HEK293T (cell line): ENCODE measurements around the gene CDON.
"Not testable (repeated sequence)": the region's sequence is repeated elsewhere in the genome, so short reads cannot be mapped to it uniquely, and the experiment has no call there.

Experiments
- CTCF ChIA-PET: fragments of 350-600 bp; formaldehyde crosslinking; extraction: SDS; loops from one replicate; lab custom pipeline; 2021; ENCODE audit warnings: antibody characterized with exemption, inconsistent platforms; lab: Yijun Ruan, JAX
- POLR2A ChIA-PET: fragments of 350-600 bp; formaldehyde crosslinking; extraction: SDS; loops from one replicate; lab custom pipeline; 2020; ENCODE audit warnings: antibody characterized with exemption, inconsistent platforms; lab: Yijun Ruan, JAX
- DNase-seq: peaks from one replicate; pipeline ENCODE4 v3.0.0; 2012; ENCODE audit warnings: mixed read lengths; ENCODE audit errors: extremely low spot score
- ARNT ChIP-seq: fragments of 450-650 bp; IDR thresholded peaks from 2 replicates; pipeline ENCODE4 v1.6.1; 2017; ENCODE audit warnings: mild to moderate bottlenecking
- BHLHE40 ChIP-seq: fragments of 450-650 bp; IDR thresholded peaks from 2 replicates; pipeline ENCODE4 v1.6.1; 2016; ENCODE audit warnings: mild to moderate bottlenecking, moderate library complexity, borderline replicate concordance
- CTBP1 ChIP-seq: fragments of 450-650 bp; IDR thresholded peaks from 2 replicates; pipeline ENCODE4 v1.6.1; 2016; ENCODE audit warnings: borderline replicate concordance
- ELF4 ChIP-seq: fragments of 450-650 bp; IDR thresholded peaks from 2 replicates; pipeline ENCODE4 v1.6.1; 2017; ENCODE audit warnings: antibody characterized with exemption
- FOXA1 ChIP-seq: fragments of 450-650 bp; IDR thresholded peaks from 2 replicates; pipeline ENCODE4 v1.6.1; 2016; ENCODE audit warnings: mild to moderate bottlenecking
- FOXK2 ChIP-seq: fragments of 450-650 bp; IDR thresholded peaks from 2 replicates; pipeline ENCODE4 v1.6.1; 2016; ENCODE audit warnings: mild to moderate bottlenecking
- FOXM1 ChIP-seq: fragments of 450-650 bp; IDR thresholded peaks from 2 replicates; pipeline ENCODE4 v1.6.1; 2017; ENCODE audit warnings: mild to moderate bottlenecking, borderline replicate concordance
- HDGF ChIP-seq: fragments of 450-650 bp; IDR thresholded peaks from 2 replicates; pipeline ENCODE4 v1.6.1; 2017; ENCODE audit warnings: antibody characterized with exemption, borderline replicate concordance
- L3MBTL2 ChIP-seq: fragments of 450-650 bp; conservative IDR thresholded peaks from 2 replicates; pipeline ENCODE4 v1.6.1; 2016; ENCODE audit warnings: mild to moderate bottlenecking
- LEF1 ChIP-seq: fragments of 450-650 bp; IDR thresholded peaks from 2 replicates; pipeline ENCODE4 v1.6.1; 2017; ENCODE audit warnings: mild to moderate bottlenecking, borderline replicate concordance
- NFRKB ChIP-seq: fragments of 450-650 bp; IDR thresholded peaks from 2 replicates; pipeline ENCODE4 v1.6.1; 2016; ENCODE audit warnings: mild to moderate bottlenecking, moderate library complexity
- PKNOX1 ChIP-seq: fragments of 450-650 bp; IDR thresholded peaks from 2 replicates; pipeline ENCODE4 v1.6.1; 2016
- SP1 ChIP-seq: fragments of 450-650 bp; IDR thresholded peaks from 2 replicates; pipeline ENCODE4 v1.6.1; 2017
- SUZ12 ChIP-seq: fragments of 450-650 bp; IDR thresholded peaks from 2 replicates; pipeline ENCODE4 v1.6.1; 2016; ENCODE audit warnings: mild to moderate bottlenecking
- TARDBP ChIP-seq: fragments of 450-650 bp; IDR thresholded peaks from 2 replicates; pipeline ENCODE4 v1.6.1; 2016
- ZNF384 ChIP-seq: fragments of 450-650 bp; IDR thresholded peaks from 2 replicates; pipeline ENCODE4 v1.6.1; 2016

CDON gene

GRCh38 chr11:126029805-126030204 is 32.9 kb downstream of the CDON start:
- POLR2A ChIA-PET = interaction anchor here (0.8 kb wide), 1 partner anchor 9 kb away, joined by 3 read pairs; no protein-coding TSS in a partner anchor
- DNase-seq = no peak
- no peak for TF ChIP-seq SUZ12
- TF ChIP-seq NFRKB = no peak
- TF ChIP-seq BHLHE40 = no peak
- no peak for TF ChIP-seq ZNF384
- CTCF ChIA-PET = interaction anchor here (1.0 kb wide), 2 partner anchors 9 to 28 kb away, joined by 3 to 4 read pairs; no protein-coding TSS in a partner anchor

- DNase-seq = no peak
- ChIA-PET POLR2A (no interaction called here), CTCF (interaction anchor here (1.0 kb wide), 1 partner anchor 29 kb away, joined by 3 read pairs; no protein-coding TSS in a partner anchor)
- no peak for TF ChIP-seq FOXA1
- no peak for TF ChIP-seq ZNF384
- TF ChIP-seq HDGF = no peak
- no peak for TF ChIP-seq SP1
- no peak for TF ChIP-seq SUZ12
- no peak for TF ChIP-seq CTBP1
- no peak for TF ChIP-seq BHLHE40
- TF ChIP-seq TARDBP = no peak
Measured at GRCh38 chr11:126029237-126029636, 33.4 kb downstream of the CDON start.

GRCh38 chr11:126028534-126028933 is 34.1 kb downstream of the CDON start:
- DNase-seq, POLR2A ChIA-PET, CTCF ChIA-PET: not testable (repeated sequence)

GRCh38 chr11:126026579-126026978 is 36.1 kb downstream of the CDON start:
- TF ChIP-seq L3MBTL2 (no peak), ELF4 (no peak), ZNF384 (no peak), LEF1 (no peak), SP1 (no peak), ARNT (no peak), FOXA1 (no peak), FOXM1 (no peak)
- CTCF ChIA-PET = interaction anchor here (0.6 to 1.6 kb wide), 2 partner anchors 35 to 742 kb away, joined by 3 to 5 read pairs; no protein-coding TSS in a partner anchor
- DNase-seq = no peak
- POLR2A ChIA-PET = no interaction called here

- CTCF ChIA-PET = interaction anchor here (0.6 to 1.6 kb wide), 2 partner anchors 36 to 39 kb away, joined by 5 to 6 read pairs; no protein-coding TSS in a partner anchor
- TF ChIP-seq HDGF = no peak
- TF ChIP-seq FOXM1 = no peak
- no peak for TF ChIP-seq LEF1
- TF ChIP-seq FOXA1 = no peak
- TF ChIP-seq ARNT = no peak
- no peak for TF ChIP-seq BHLHE40
- TF ChIP-seq NFRKB = no peak
- TF ChIP-seq SP1 = no peak
- no peak for TF ChIP-seq L3MBTL2
- TF ChIP-seq CTBP1 = no peak
Measured at GRCh38 chr11:126025822-126026221, 36.8 kb downstream of the CDON start.

GRCh38 chr11:126024123-126024522 is 38.5 kb downstream of the CDON start:
- DNase-seq = no peak
- TF ChIP-seq ELF4 (no peak), FOXM1 (no peak), NFRKB (no peak), CTBP1 (no peak), BHLHE40 (no peak), ZNF384 (no peak), SUZ12 (no peak), HDGF (no peak), TARDBP (no peak), FOXK2 (no peak), LEF1 (no peak), ARNT (no peak), PKNOX1 (no peak), L3MBTL2 (no peak), FOXA1 (no peak), SP1 (no peak)
- ChIA-PET POLR2A (no interaction called here), CTCF (no interaction called here)

More at GRCh38 chr11:126025822-126026221, 36.8 kb downstream of the CDON start:
- DNase-seq = no peak
- POLR2A ChIA-PET = no interaction called here

GRCh38 chr11:126012852-126013251 is 49.8 kb downstream of the CDON start:
- POLR2A ChIA-PET = no interaction called here
- DNase-seq = no peak
- CTCF ChIA-PET = no interaction called here
- no peak for TF ChIP-seq PKNOX1
- TF ChIP-seq FOXA1 = no peak
- no peak for TF ChIP-seq CTBP1

- no peak for DNase-seq
- ChIA-PET POLR2A (no interaction called here), CTCF (interaction anchor here (0.6 kb wide), 1 partner anchor 10 kb away, joined by 3 read pairs; no protein-coding TSS in a partner anchor)
- no peak for TF ChIP-seq SUZ12
- TF ChIP-seq LEF1 = no peak
- TF ChIP-seq FOXM1 = no peak
- no peak for TF ChIP-seq ARNT
- TF ChIP-seq SP1 = no peak
- TF ChIP-seq BHLHE40 = no peak
- no peak for TF ChIP-seq TARDBP
- TF ChIP-seq ELF4 = no peak
- TF ChIP-seq HDGF = no peak
- no peak for TF ChIP-seq NFRKB
- no peak for TF ChIP-seq CTBP1
- no peak for TF ChIP-seq PKNOX1
Measured at GRCh38 chr11:126011754-126012153, 50.9 kb downstream of the CDON start.
